NCI-H1092 (cell line): ENCODE measurements around the gene NF1.
A peak's percentile ranks its signal among the peaks of the same experiment; 100 is the strongest.
"Not testable (repeated sequence)": the region's sequence is repeated elsewhere in the genome, so short reads cannot be mapped to it uniquely, and the experiment has no call there.

Experiments used
- DNase-seq: peaks from one replicate; lab custom pipeline; 2025; lab: John Stamatoyannopoulos, UW

Gene NF1, protein sequence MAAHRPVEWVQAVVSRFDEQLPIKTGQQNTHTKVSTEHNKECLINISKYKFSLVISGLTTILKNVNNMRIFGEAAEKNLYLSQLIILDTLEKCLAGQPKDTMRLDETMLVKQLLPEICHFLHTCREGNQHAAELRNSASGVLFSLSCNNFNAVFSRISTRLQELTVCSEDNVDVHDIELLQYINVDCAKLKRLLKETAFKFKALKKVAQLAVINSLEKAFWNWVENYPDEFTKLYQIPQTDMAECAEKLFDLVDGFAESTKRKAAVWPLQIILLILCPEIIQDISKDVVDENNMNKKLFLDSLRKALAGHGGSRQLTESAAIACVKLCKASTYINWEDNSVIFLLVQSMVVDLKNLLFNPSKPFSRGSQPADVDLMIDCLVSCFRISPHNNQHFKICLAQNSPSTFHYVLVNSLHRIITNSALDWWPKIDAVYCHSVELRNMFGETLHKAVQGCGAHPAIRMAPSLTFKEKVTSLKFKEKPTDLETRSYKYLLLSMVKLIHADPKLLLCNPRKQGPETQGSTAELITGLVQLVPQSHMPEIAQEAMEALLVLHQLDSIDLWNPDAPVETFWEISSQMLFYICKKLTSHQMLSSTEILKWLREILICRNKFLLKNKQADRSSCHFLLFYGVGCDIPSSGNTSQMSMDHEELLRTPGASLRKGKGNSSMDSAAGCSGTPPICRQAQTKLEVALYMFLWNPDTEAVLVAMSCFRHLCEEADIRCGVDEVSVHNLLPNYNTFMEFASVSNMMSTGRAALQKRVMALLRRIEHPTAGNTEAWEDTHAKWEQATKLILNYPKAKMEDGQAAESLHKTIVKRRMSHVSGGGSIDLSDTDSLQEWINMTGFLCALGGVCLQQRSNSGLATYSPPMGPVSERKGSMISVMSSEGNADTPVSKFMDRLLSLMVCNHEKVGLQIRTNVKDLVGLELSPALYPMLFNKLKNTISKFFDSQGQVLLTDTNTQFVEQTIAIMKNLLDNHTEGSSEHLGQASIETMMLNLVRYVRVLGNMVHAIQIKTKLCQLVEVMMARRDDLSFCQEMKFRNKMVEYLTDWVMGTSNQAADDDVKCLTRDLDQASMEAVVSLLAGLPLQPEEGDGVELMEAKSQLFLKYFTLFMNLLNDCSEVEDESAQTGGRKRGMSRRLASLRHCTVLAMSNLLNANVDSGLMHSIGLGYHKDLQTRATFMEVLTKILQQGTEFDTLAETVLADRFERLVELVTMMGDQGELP (N-terminal part only)

DNA sequence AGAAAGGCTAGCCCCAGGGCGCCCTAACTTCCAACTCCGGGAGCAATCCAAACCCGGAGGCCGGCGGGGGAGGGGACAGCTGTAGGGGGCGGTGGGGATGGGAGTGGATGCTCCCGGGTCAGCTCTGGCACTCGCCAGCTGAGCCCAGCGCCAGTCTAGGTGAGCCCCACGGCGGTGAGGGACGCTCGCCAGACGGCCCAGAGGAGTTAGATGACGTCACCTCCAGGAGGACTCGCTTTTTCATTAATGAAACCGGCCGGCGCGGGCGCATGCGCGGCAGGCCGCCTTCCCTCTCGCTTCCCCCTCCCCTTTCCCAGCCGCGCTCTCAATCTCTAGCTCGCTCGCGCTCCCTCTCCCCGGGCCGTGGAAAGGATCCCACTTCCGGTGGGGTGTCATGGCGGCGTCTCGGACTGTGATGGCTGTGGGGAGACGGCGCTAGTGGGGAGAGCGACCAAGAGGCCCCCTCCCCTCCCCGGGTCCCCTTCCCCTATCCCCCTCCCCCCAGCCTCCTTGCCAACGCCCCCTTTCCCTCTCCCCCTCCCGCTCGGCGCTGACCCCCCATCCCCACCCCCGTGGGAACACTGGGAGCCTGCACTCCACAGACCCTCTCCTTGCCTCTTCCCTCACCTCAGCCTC lies at the start of gene NF1:
NF1 (plus strand) TSS at position 378 of the 636 bp plus-strand sequence. CDS start 333 bp downstream, outside the sequence.
- DNase-seq, result peak; percentile 95

DNA sequence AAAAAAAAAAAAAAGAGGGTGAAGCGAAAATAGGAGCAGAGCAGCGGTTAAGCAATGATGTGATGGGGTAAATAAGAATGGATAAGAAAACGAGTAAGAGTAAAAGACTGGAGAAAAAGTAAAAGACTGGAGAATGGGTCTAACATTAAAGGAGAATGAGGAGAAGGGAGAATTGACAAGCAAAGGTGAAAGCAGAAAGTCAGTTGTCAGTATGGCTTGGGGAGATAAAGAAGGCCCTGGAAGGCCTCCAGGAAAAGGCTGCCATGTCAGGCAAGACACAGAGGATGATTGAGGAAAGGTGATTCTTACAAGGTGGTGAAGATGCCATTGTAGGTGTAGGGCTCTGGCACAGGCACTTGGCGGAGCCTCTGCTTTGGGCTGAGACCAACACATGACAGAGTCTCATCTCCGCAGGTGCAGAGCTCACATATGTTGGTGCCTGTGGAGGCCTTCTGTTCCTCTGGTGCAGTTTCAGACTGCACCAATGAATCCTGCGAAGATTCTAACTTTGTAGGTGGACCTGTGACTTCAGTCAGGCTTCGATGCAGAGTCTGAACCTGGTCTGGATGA lies 47.8 kb upstream of the NF1 start:
- not testable (repeated sequence) for DNase-seq

DNA sequence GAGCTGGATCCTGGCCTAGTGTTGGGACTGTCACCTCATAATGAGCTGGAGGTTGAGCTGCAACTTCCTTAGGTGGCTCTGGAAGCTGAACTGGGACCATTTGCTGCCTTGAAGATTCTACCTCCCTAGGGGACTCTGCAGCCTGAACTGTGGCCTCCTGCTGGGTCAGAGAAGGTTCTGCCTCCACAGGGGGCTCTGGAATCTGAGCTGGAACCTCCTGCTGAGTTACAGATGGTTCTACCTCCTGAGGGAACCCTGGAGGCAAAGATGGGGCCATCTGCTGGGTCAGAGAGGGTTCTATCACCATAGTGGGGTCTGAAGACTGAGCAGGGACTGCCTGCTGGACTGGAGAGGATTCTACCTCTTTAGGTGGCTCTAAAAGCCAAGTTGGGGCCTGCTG lies 46.6 kb upstream of the NF1 start:
- DNase-seq, result no peak

DNA sequence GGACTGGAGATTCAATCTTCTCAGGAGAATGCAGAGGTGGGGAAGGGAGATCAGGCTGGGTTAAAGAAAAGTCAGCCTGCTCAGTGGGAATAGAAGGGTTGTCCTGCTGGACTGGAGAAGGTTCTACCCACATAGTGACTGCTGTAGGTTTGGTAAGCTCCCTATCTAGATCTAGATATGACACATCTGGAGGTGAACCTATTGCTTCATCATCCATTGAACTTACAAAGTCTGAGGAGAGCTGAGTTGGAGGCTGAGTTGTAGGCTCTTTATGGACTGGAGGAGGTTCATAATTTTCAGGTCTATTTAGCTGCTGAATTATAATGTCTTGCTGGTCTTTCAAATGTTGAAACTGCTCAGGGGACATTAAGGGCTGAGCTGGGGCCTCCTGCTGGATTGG lies 46.0 kb upstream of the NF1 start:
- no peak for DNase-seq

DNA sequence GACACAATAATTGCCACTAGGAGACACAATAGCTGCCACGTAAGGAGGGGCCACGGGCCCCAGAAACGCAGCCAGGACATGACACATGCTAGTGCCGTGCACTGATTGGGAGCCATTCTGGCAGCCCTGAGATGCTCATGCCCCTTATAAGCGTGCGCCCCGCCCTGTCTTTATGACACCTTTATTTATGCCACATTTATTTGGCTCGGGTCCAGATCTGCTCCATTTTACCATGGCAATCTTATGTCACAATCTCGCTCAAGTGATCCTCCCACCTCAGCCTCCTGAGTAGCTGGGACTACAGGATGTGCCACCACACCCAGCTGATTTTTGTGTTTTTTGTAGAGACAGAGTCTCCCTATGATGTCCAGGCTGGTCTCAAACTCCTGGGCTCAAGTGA lies 43.8 kb upstream of the NF1 start:
- no peak for DNase-seq

DNA sequence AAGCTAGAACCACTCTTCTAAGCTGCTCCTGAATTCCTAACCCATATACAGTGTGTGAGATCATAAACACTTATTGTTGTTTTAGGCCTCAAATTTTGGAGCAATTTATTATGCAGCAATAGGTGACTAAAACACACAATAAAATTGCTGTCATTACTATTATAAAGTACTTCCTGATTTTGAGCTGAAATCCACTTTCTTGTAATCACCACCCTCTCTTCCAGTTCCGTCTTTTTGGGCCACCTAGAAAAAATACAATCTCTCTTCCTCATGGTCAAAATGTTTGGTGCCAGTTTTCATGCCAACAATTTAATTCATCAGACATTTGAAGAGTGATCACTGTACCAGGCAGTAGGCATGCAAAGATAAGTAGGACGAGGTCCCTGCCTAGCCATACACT lies 43.3 kb upstream of the NF1 start:
- DNase-seq, result no peak

DNA sequence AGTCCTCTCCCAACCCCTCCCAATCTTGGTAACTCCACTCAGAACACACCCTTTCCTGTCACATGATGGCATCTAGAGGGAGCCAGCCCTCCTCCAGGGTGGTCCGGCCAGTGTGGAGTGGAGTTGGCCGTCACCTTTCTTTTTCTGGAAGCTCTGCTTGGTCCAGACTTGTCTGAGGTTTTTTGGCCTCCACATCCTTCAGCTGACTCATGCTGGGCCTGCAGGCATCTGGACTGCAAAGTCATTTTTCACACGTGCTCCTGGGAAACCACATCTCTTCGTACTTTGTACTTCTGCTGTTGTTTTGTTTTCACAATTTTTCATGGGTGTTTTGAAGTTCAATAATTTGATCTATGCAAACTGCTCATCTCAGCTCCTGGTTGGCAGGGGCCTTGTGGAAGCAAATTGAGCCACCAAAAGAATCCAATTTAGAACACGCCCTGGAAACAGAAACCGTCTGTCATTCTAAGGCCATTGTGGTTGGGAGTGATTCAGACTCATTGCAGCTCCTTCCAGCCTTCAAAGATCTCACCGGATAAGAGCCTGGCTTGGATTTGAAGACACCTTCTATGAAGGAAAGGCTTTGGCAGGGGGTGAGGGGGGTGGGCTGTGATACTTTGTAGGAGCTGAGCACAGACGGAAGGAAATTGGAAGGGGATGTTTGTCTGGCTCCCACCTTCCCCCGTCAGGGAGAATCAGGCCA lies 42.4 kb upstream of the NF1 start:
- no peak for DNase-seq

DNA sequence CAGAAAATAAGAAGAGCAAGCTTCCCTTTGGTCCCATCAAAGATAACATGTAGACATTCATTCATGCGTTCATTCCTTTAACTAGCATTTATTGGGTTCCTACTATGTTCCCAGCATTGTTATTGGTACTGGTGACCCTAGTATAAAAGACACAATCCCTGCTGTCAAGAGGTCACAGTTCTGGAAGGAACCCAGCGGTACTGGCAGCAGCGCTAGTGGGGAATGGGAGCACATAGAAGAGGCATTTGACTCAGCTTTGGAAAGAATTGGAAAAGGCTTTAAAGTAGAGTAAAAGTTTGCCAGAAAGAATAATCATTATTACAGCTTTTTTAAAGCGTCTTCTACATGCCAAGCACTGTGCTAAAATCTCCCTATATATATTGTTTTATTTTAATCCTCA lies 41.7 kb upstream of the NF1 start:
- DNase-seq, result no peak

DNA sequence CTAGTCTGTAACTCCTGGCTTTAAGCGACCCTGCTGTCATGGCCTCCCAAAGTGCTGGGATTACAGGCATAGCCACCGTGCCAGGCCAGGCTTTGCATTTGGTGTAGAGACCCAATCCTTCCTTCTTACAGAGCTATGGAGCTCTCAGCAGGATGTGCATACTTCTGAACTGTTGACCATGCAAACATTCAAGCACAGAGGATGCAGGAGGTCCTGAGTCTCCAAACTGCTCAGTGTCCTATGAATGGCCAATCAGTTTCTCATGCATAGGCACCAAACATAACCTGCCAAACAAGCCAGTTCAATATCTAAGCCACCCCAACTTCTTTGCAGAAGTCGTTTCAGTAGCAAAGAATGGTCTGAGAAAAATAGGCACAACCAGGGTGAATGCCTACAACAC lies 40.0 kb upstream of the NF1 start:
- no peak for DNase-seq

DNA sequence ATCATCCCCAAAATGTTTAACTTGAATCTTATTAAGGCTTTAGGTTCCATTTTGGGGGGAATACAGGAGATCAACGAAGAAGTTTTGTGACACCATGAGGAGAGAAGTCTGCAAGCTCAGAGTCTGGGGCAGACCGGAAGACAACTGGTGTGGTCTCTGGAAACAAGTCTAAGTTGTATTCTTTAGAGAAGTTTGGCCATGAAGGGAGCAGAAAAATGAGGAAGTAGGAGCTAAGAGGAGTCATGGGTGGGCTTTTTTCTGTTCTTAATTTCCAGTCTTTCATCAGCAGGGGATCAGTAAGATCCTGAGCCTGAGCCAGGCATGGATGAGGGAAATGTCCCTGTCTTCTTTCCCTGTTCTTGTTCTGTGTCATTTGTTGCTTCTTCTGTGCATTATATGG lies 35.8 kb upstream of the NF1 start:
- no peak for DNase-seq

DNA sequence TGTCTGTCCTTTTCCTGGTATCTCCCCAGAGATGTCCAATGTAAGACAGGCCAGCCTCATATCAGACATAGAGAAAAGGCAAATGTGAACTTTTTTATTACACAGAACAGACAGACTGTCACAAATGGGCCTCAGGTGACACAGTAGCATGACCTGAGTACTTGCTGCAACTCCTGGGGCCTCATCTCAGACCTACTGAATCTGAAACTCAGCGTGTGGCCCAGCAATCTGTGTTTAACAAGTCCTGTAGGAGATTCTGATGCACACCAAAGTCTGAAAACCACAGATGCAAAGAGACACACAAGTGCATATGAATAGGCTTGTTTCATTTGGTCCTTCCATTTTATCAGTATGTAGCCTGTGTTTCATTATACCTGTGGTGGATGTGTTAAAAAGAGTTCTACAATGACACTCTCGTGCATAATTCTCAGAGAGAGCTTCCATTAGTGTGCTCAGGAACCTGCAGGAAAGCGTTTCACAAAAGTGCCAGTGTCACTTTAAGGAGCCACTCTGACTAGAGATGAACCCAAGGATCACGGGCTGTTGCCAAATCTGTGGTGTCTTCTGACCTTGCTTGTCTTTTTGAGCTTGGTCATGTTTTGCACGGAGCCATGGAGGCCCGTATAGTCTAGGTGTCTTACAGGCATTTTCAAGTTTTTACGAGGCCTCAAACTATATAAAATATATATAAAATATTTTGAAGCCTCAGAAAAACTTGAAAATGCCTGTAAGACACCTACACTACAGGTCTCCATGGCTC lies 33.8 kb upstream of the NF1 start:
- no peak for DNase-seq

DNA sequence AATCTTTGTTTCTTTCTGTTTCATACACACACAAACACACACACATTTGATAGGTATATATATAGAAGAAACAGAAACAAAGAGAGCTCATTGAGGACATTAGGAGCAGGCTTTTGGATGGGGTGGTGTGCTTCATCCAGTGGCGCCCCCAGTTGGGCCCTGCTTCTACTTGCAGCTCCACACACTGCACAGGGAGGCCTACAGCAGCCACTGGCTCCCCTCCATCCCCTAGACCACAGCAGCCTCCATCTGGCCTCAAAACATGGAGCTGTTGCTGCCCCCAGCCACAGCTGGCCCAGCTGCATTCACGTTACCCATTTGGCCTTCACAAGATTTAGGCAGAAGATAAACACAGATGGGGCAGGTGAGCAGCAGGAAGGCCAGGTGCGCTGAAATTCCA lies 33.1 kb upstream of the NF1 start:
- DNase-seq, result no peak

DNA sequence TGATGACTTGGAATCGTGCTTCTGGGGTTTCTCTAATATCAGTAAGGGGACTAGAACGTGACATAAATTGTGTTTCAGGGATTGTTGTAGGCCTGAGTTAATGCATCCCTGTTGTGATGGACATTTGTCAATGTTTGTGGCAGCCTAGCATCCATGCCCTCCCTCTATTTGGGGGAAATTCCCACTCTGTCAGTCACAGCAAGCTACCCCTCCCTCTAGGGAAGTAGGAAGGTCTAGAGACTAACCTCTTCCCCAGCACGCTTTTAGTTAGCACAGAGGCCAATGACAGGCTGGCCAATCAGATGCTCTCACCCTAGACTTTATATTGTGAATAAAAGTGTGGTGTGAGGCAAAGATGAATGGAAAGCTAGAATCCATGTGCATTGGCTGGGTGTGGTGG lies 32.4 kb upstream of the NF1 start:
- no peak for DNase-seq

DNA sequence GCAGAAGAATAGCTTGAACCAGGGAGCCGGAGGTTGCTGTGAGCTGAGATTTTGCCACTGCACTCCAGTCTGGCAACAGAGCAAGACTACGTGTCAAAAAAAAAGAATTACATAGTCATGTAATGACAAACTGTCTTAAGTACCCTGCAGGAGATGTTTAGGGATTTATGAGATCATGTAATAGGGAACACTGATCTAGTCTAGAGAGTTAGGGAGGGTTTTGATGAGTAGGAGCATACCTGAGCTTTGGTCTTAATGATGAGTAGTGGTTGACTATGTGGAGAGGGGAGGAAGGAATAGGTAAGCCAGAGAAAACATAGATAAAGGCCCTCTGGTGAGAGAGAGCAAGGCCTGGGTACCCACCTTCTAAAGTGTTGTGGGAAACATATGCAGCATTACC lies 30.1 kb upstream of the NF1 start:
- DNase-seq, result no peak

DNA sequence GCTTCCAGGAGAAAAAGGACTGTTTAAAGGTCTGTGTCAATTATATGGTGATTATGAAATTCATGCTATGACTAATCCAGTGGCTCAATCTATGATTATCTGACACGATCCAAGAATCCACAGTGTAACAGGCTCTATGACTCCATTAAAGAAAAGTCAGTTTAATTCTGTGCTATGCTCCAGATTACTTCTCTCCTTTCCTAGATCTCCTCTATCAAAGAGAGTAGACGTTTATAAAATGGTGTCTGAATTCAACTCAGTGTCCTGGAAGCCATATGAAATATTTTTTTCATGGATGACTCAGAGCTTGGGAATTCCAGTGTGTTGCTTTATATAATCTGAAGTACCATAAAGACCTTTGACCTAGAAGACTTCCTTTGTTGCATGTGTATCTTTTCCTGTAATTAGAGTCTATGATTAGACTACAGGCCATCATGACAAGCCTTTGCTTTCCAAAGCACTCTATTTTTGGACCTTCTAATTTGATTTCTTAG lies 27.0 kb upstream of the NF1 start:
- no peak for DNase-seq

DNA sequence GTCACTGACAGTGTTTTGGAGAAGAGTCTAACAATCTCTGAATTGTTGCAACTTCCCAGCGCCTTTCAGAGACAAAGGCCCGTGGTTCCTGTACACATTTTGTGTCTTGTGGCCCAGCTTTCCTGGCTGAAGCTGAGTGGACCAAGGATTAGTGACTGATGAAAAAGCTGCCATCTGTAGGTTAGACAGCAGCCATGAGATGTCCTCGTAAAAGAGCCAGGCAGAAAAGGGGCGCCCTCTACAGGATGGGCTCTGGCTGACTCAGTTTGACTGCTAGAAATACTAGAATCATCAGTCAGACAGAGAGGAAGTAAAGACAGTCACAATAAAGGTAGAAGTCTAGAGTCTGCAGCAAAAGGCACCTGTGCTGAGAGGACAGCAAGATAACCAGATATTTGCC lies 26.5 kb upstream of the NF1 start:
- DNase-seq, result no peak

DNA sequence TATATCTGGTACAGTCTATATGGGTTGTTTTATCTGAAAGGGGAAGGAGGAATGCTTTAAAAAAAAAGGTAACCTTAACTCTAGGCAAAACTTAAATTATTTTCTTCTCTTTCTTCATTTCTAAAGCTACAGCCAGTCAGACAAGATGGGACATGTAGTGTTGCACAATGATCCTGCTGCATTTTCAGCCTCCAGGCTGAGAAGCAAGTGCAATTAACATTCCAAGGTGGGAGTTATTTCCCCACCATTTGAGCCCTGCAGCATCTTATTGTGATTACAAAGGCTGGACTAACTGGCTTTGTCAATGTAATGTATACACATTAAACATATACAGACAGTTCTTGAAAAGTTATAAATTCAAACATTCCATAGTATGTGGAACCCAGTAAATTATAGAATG lies 22.6 kb upstream of the NF1 start:
- no peak for DNase-seq

DNA sequence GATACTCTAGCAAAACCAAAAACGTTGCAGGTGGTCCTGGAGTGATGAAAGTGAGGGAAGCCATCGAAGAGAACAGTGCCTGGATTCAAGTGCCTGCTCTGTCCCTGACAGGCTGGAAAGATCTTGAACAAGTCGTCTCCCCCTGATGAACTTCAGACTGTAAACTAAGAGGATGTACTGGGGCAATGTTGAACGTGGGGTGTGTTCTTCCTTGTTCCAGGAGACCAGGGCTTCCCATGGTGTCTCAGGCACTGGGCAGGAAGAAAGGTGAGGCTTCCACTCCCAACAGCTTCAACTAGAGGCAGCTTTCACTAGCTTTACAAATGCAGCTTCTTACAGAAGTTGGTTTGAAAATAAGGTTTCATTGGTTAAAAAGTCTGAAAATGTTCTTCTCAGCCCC lies 21.4 kb upstream of the NF1 start:
- no peak for DNase-seq

DNA sequence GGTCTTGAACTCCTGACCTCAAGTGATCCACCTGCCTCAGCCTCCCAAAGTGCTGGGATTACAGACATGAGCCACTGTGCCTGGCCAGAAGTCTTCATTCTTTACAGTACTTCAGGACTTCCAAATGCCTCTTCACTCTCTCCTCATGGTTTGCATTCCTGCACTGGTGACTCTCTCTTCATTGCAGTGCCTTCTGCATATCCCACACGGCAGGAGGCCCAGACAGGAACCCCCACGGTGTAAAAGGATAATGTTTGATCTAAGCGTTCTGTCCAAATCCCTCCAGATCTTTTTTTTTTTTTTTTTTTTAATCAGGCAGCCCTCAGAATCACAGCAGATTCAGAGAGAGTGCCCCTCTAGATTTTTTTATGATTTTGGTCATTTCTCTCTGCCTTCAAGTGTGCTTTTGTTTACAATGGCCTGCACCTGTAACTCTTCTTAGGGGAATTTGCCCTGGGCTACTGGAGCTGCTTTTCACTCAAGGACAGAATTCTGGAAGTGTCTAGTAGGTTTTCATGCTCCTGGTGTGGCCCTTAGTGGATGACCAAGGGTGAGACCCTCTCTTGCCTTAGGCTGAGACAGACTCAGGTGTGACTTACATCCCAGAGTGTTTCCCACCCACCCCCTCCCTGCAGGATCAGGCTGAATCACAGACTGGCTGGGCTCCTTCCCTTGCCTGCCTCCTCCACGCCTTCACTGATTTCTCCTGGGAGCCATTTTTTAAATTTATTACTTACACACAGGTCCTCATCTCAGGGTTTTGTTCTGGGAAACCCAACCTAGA lies 19.8 kb upstream of the NF1 start:
- no peak for DNase-seq
